Measurements from ENCODE around the gene P2RY8.

GRCh38 chrX:1551959-1552546 is 15.1 kb upstream of the P2RY8 start:
- no peak for TF ChIP-seq YY1 (IDR thresholded peaks at IDR 0.05; ENCODE audit: insufficient read depth, insufficient read length)
- TF ChIP-seq ZNF274 (IDR thresholded peaks at IDR 0.05; ENCODE audit: low read depth, low read length), result no peak

Measured in NT2/D1 (cell line).